Nephron progenitor cell (in vitro differentiated cells): ENCODE data around the gene LENEP.

Experiments
- DNase-seq: peaks from one replicate; pipeline ENCODE4 v3.0.0; 2021
- H3K27ac Mint-ChIP-seq: 2 replicates; pipeline ENCODE4 v1.8.0; 2021; ENCODE audit warnings: mild to moderate bottlenecking, moderate library complexity, mixed read lengths
- H3K27me3 Mint-ChIP-seq: 2 replicates; pipeline ENCODE4 v1.8.0; 2021; ENCODE audit warnings: mild to moderate bottlenecking, low read depth, mixed read lengths; ENCODE audit not compliant: poor library complexity
- H3K36me3 Mint-ChIP-seq: 2 replicates; pipeline ENCODE4 v1.8.0; 2021; ENCODE audit warnings: low read depth, mixed read lengths
- H3K4me1 Mint-ChIP-seq: 2 replicates; pipeline ENCODE4 v1.8.0; 2021; ENCODE audit warnings: mixed read lengths
- H3K4me3 Mint-ChIP-seq: 2 replicates; pipeline ENCODE4 v1.8.0; 2021; ENCODE audit warnings: mild to moderate bottlenecking, moderate library complexity, mixed read lengths
- H3K9me3 Mint-ChIP-seq: 2 replicates; pipeline ENCODE4 v1.8.0; 2021; ENCODE audit warnings: mild to moderate bottlenecking, moderate library complexity, mixed read lengths
- CTCF ChIP-seq: fragments of 200-600 bp; sonication (generic); IDR thresholded peaks from 2 replicates; pipeline ENCODE4 v1.5.0; 2021; ENCODE audit warnings: antibody characterized with exemption

The LENEP gene

GRCh38 chr1:154954541-154954940, 38.8 kb upstream of the LENEP start:
- Mint-ChIP-seq H3K4me1 (peaks cover 61% of the 10 kb centered on the region), H3K4me3 (peak overlapping the region; percentile 94), H3K27ac (peak overlapping the region; percentile 100), H3K27me3 (no peaks in the 10 kb centered on the region), H3K36me3 (peaks cover 11% of the 10 kb centered on the region), H3K9me3 (no peaks in the 10 kb centered on the region)
- TF ChIP-seq CTCF = no peak
- no peak for DNase-seq

DNA sequence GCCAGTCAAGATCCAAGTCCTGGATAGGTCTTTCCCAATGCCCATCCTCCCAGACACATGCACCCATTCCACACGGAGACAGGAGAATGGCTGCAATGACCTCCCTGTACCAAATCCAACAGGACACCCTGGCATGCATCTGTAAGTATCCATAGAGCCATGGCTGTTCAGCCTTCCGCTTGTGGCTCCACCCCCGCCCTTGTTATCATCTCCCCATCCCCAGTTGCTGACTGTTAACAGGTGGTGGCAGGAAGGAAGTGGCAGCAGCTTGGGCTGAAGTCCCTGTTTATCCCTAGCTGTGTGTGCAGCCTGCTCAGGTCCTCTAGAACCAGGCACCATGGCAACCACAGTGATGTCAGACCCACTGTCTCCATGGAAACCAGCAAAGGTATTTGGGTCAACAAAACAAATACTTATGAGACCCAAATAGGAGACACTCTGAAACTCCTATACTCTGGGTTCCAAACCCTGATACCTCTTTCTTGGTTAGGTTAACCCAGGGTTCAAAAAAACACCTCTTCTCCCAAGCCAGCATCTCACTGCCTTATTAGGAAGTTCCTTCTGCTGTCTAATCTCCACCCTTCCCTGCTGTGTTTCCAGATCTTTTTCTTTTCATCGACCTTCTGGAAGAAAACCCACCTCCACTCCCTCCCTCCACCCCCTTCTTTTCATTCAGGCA, 38.2 kb upstream of the LENEP start:
- no peak for TF ChIP-seq CTCF
- H3K27ac Mint-ChIP-seq = peak overlapping the region; percentile 100
- H3K27me3 Mint-ChIP-seq = no peaks in the 10 kb centered on the region
- peaks cover 63% of the 10 kb centered on the region for H3K4me1 Mint-ChIP-seq
- peaks cover 11% of the 10 kb centered on the region for H3K36me3 Mint-ChIP-seq
- no peaks in the 10 kb centered on the region for H3K9me3 Mint-ChIP-seq
- DNase-seq = peak; percentile 50
- H3K4me3 Mint-ChIP-seq = peak overlapping the region; percentile 94

DNA sequence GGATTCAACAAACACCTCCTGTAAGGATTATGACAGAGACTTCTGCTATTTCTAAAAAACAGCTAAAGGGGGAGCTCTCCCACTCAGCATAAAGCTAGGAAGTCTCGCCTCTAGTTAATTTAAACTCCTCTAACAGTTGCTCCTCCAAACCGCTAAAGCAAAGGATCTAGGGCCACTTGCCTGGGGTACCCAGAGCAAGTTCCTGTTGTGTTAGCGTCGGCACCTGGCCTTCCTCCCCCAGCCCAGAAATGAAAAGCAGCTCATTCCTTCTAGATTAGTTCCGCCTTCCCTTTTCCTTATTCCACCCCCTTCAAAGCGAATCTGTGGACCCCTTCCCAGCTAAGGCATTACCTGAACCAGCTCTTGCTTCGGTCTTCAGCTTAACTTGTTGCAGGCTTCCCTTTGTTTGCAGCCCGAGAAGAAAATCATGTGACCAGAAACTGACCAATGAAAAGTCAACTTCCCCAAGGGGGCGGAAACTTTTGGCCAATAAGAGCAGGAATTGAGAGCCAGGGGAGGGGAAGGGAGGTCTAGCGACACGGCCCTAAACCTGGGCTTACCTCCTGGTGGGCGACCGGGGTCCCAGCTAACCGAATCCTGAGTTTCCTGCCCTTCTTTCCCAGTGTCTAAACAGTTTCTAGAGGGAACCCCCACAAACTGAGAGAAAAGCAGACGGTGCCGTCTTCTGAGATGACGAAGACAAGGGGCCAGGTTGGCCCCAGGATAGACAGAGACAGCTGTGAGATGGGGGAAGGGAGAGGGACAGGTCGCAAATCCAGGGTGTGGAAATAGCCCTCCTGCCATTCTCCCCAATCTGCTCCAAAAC, 37.5 kb upstream of the LENEP start, which contains the start of gene PBXIP1:
Gene PBXIP1 (minus strand): TSS at position 382 of the 826 bp plus-strand sequence. CDS start 2,378 bp downstream, outside the sequence.
- Mint-ChIP-seq H3K4me1 (peaks cover 70% of the 10 kb centered on the region), H3K36me3 (peaks cover 5% of the 10 kb centered on the region), H3K9me3 (no peaks in the 10 kb centered on the region), H3K27ac (peak within 1 kb of the TSS; percentile 100), H3K4me3 (peak within 1 kb of the TSS; percentile 94), H3K27me3 (no peaks in the 10 kb centered on the region)
- TF ChIP-seq CTCF = peak; percentile 14
- peak; percentile 81 for DNase-seq

GRCh38 chr1:154956544-154956941, 36.8 kb upstream of the LENEP start:
- peak overlapping the region; percentile 94 for H3K4me3 Mint-ChIP-seq
- H3K9me3 Mint-ChIP-seq = no peaks in the 10 kb centered on the region
- peaks cover 74% of the 10 kb centered on the region for H3K4me1 Mint-ChIP-seq
- DNase-seq = no peak
- H3K27ac Mint-ChIP-seq = peak overlapping the region; percentile 100
- no peaks in the 10 kb centered on the region for H3K27me3 Mint-ChIP-seq
- peaks cover 5% of the 10 kb centered on the region for H3K36me3 Mint-ChIP-seq
- no peak for TF ChIP-seq CTCF

GRCh38 chr1:154957091-154957657, 36.2 kb upstream of the LENEP start:
- Mint-ChIP-seq H3K27ac (peak overlapping the region; percentile 100), H3K4me3 (peak overlapping the region; percentile 94), H3K36me3 (peaks cover 5% of the 10 kb centered on the region), H3K27me3 (no peaks in the 10 kb centered on the region), H3K4me1 (peaks cover 72% of the 10 kb centered on the region), H3K9me3 (no peaks in the 10 kb centered on the region)
- TF ChIP-seq CTCF = no peak
- DNase-seq = no peak
